ENCODE measurements around the gene TMEM86B. TPM values are rescaled to one million over a fixed set of nuclear protein-coding genes. Genes with fewer than 3 reads are reported as not detected.

TMEM86B gene
- total RNA-seq, 1 experiment from 2014 or later: 4.8 TPM

- H3K9me3 ChIP-seq (ENCODE audit: low read depth, low read length, poor library complexity, severe bottlenecking): no peaks in the 10 kb centered on the region
- intact Hi-C loops (cut with micrococcal nuclease; ENCODE audit: unreplicated experiment): no loop called here
- CTCF ChIA-PET: no interaction called here
- DNase-seq (ENCODE audit: low spot score): no peak
- no peak overlapping the region for H3K27ac ChIP-seq (ENCODE audit: low read depth, low read length, poor library complexity, severe bottlenecking)
- TF ChIP-seq, protein P1, sequence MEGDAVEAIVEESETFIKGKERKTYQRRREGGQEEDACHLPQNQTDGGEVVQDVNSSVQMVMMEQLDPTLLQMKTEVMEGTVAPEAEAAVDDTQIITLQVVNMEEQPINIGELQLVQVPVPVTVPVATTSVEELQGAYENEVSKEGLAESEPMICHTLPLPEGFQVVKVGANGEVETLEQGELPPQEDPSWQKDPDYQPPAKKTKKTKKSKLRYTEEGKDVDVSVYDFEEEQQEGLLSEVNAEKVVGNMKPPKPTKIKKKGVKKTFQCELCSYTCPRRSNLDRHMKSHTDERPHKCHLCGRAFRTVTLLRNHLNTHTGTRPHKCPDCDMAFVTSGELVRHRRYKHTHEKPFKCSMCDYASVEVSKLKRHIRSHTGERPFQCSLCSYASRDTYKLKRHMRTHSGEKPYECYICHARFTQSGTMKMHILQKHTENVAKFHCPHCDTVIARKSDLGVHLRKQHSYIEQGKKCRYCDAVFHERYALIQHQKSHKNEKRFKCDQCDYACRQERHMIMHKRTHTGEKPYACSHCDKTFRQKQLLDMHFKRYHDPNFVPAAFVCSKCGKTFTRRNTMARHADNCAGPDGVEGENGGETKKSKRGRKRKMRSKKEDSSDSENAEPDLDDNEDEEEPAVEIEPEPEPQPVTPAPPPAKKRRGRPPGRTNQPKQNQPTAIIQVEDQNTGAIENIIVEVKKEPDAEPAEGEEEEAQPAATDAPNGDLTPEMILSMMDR (conservative IDR thresholded peaks at IDR 0.05; ENCODE audit: low read depth, low read length): no peak
- no peak for TF ChIP-seq EZH2 (IDR thresholded peaks at IDR 0.05; ENCODE audit: borderline replicate concordance, low read depth, low read length, poor library complexity, severe bottlenecking)
- no peaks in the 10 kb centered on the region for H3K4me1 ChIP-seq (ENCODE audit: insufficient read depth, low read length, poor library complexity, severe bottlenecking)
- POLR2A ChIA-PET (ENCODE audit: low non-redundant PET): no interaction called here
- H3K4me3 ChIP-seq (ENCODE audit: low read depth, low read length, poor library complexity, severe bottlenecking): no peak overlapping the region
- no peaks in the 10 kb centered on the region for H3K27me3 ChIP-seq (replicated peaks; ENCODE audit: insufficient read depth, low read depth, low read length, poor library complexity)
- no TSS peak for BruUV-seq (replicated peaks)
- H3K36me3 ChIP-seq (ENCODE audit: insufficient read depth, low read length, poor library complexity, severe bottlenecking): no peaks in the 10 kb centered on the region
Observed at GRCh38 chr19:55188625-55189024, 39.9 kb downstream of the TMEM86B start.

DNA sequence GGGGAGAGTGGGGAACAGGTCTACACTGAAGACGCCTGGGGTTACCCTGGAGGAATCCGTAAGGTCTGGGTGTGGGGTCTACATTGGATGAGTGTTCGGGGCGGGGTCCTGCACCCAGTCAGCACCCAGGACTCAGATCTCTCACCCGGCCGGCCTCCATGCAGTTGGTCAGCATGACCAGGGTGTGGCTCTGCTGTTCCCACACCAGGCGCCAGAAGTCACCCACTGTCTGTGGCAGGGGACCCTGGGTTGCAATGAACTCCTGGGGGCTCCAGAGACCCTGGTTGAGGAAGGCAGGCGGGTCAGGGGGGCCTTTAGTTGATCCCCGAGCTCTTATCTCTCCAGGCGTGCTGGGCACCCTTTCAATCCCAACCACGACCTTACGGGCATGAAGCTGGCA lies 42.5 kb downstream of the TMEM86B start:
- no peak overlapping the region for H3K4me3 ChIP-seq (ENCODE audit: low read depth, low read length, poor library complexity, severe bottlenecking)
- intact Hi-C loops (cut with micrococcal nuclease; ENCODE audit: unreplicated experiment): no loop called here
- no peaks in the 10 kb centered on the region for H3K9me3 ChIP-seq (ENCODE audit: low read depth, low read length, poor library complexity, severe bottlenecking)
- ChIA-PET CTCF (no interaction called here), POLR2A (ENCODE audit: low non-redundant PET) (no interaction called here)
- H3K27ac ChIP-seq (ENCODE audit: low read depth, low read length, poor library complexity, severe bottlenecking): no peak overlapping the region
- H3K4me1 ChIP-seq (ENCODE audit: insufficient read depth, low read length, poor library complexity, severe bottlenecking): no peaks in the 10 kb centered on the region
- TF ChIP-seq, protein P1 (conservative IDR thresholded peaks at IDR 0.05; ENCODE audit: low read depth, low read length): no peak
- TF ChIP-seq EZH2 (IDR thresholded peaks at IDR 0.05; ENCODE audit: borderline replicate concordance, low read depth, low read length, poor library complexity, severe bottlenecking): no peak
- no TSS peak for BruUV-seq (replicated peaks)
- DNase-seq (ENCODE audit: low spot score): no peak
- H3K27me3 ChIP-seq (replicated peaks; ENCODE audit: insufficient read depth, low read depth, low read length, poor library complexity): peaks cover 17% of the 10 kb centered on the region
- H3K36me3 ChIP-seq (ENCODE audit: insufficient read depth, low read length, poor library complexity, severe bottlenecking): no peaks in the 10 kb centered on the region

GRCh38 chr19:55181740-55182139 lies 46.8 kb downstream of the TMEM86B start:
- H3K27ac ChIP-seq (ENCODE audit: low read depth, low read length, poor library complexity, severe bottlenecking): no peak overlapping the region
- no TSS peak for BruUV-seq (replicated peaks)
- no peaks in the 10 kb centered on the region for H3K36me3 ChIP-seq (ENCODE audit: insufficient read depth, low read length, poor library complexity, severe bottlenecking)
- intact Hi-C loops (cut with micrococcal nuclease; ENCODE audit: unreplicated experiment): no loop called here
- no peak for DNase-seq (ENCODE audit: low spot score)
- CTCF ChIA-PET: no interaction called here
- POLR2A ChIA-PET (ENCODE audit: low non-redundant PET): no interaction called here
- H3K4me3 ChIP-seq (ENCODE audit: low read depth, low read length, poor library complexity, severe bottlenecking): no peak overlapping the region
- no peaks in the 10 kb centered on the region for H3K9me3 ChIP-seq (ENCODE audit: low read depth, low read length, poor library complexity, severe bottlenecking)
- TF ChIP-seq, protein P1 (conservative IDR thresholded peaks at IDR 0.05; ENCODE audit: low read depth, low read length): no peak
- H3K4me1 ChIP-seq (ENCODE audit: insufficient read depth, low read length, poor library complexity, severe bottlenecking): peaks cover 9% of the 10 kb centered on the region
- H3K27me3 ChIP-seq (replicated peaks; ENCODE audit: insufficient read depth, low read depth, low read length, poor library complexity): peaks cover 35% of the 10 kb centered on the region

Data from A673 (cell line).